ENCODE measurements around the gene FAM168A. TPM values are rescaled to one million over a fixed set of nuclear protein-coding genes. Genes with fewer than 3 reads are reported as not detected.

FAM168A gene
- total and polyA plus RNA-seq, 9 donors: 17.6 to 35.4 (median 24.8) TPM

GRCh38 chr11:73356979-73357860 lies 240.7 kb downstream of the FAM168A start:
- Histone ChIP-seq H3K27me3 (ENCODE audit: control insufficient read depth, insufficient read depth, low read length) (no peaks in the 10 kb centered on the region), H3K27ac (ENCODE audit: low read length) (no peak overlapping the region), H3K4me1 (ENCODE audit: control insufficient read depth, insufficient read depth, low read length) (peaks cover 17% of the 10 kb centered on the region), H3K36me3 (ENCODE audit: control insufficient read depth, insufficient read depth, low read length) (peaks cover 85% of the 10 kb centered on the region), H3K9me3 (replicated peaks; ENCODE audit: control insufficient read depth, low read depth, low read length) (no peaks in the 10 kb centered on the region), H3K4me3 (ENCODE audit: low read length) (no peak overlapping the region)
- no peak for DNase-seq
- WGBS (ENCODE audit: insufficient coverage): 85% methylated on average over 11 of the region's 22 CpGs

- H3K9me3 ChIP-seq (replicated peaks; ENCODE audit: control insufficient read depth, low read depth, low read length): no peaks in the 10 kb centered on the region
- H3K4me1 ChIP-seq (ENCODE audit: control insufficient read depth, insufficient read depth, low read length): peaks cover 17% of the 10 kb centered on the region
- no peaks in the 10 kb centered on the region for H3K27me3 ChIP-seq (ENCODE audit: control insufficient read depth, insufficient read depth, low read length)
- H3K27ac ChIP-seq (ENCODE audit: low read length): no peak overlapping the region
- WGBS (ENCODE audit: insufficient coverage): 71% methylated on average over 1 of the region's 4 CpGs
- DNase-seq: no peak
- peaks cover 70% of the 10 kb centered on the region for H3K36me3 ChIP-seq (ENCODE audit: control insufficient read depth, insufficient read depth, low read length)
- H3K4me3 ChIP-seq (ENCODE audit: low read length): no peak overlapping the region
Measured at GRCh38 chr11:73355109-73355508, 242.8 kb downstream of the FAM168A start.

GRCh38 chr11:73353422-73353821 lies 244.5 kb downstream of the FAM168A start:
- Histone ChIP-seq H3K36me3 (ENCODE audit: control insufficient read depth, insufficient read depth, low read length) (peaks cover 61% of the 10 kb centered on the region), H3K27me3 (ENCODE audit: control insufficient read depth, insufficient read depth, low read length) (no peaks in the 10 kb centered on the region), H3K4me1 (ENCODE audit: control insufficient read depth, insufficient read depth, low read length) (peaks cover 2% of the 10 kb centered on the region), H3K27ac (ENCODE audit: low read length) (no peak overlapping the region), H3K4me3 (ENCODE audit: low read length) (no peak overlapping the region), H3K9me3 (replicated peaks; ENCODE audit: control insufficient read depth, low read depth, low read length) (no peaks in the 10 kb centered on the region)
- WGBS (ENCODE audit: insufficient coverage): no CpG with 5 or more reads among the region's 4 CpGs
- DNase-seq: no peak

- 26% methylated on average over 13 of the region's 16 CpGs for WGBS (ENCODE audit: insufficient coverage)
- Histone ChIP-seq H3K36me3 (ENCODE audit: control insufficient read depth, insufficient read depth, low read length) (peaks cover 58% of the 10 kb centered on the region), H3K4me1 (ENCODE audit: control insufficient read depth, insufficient read depth, low read length) (no peaks in the 10 kb centered on the region), H3K27ac (ENCODE audit: low read length) (no peak overlapping the region), H3K4me3 (ENCODE audit: low read length) (no peak overlapping the region), H3K27me3 (ENCODE audit: control insufficient read depth, insufficient read depth, low read length) (no peaks in the 10 kb centered on the region), H3K9me3 (replicated peaks; ENCODE audit: control insufficient read depth, low read depth, low read length) (no peaks in the 10 kb centered on the region)
- peak; percentile 73 for DNase-seq
Measured at GRCh38 chr11:73350908-73351636, 246.8 kb downstream of the FAM168A start.

Other genes starting within 250 kb of the FAM168A start
- gene RELT, start 221.7 kb downstream of the FAM168A start, total RNA-seq: 3.3 TPM
- gene RELT, start 221.7 kb downstream of the FAM168A start, polyA plus RNA-seq (ENCODE audit: insufficient read depth in 1 of 8, insufficient read length in 8 of 8, low replicate concordance in 1 of 8): 1 to 10 TPM; 3.2 to 4.3 (median 3.7) TPM
- gene PLEKHB1, start 48.5 kb upstream of the FAM168A start, total RNA-seq: 1.0 TPM
- gene PLEKHB1, start 48.5 kb upstream of the FAM168A start, polyA plus RNA-seq (ENCODE audit: insufficient read depth in 1 of 8, insufficient read length in 8 of 8, low replicate concordance in 1 of 8): 1 to 10 TPM in 7 of 8 donors, under 1 TPM in 1; 0.95 to 3.6 (median 1.7) TPM
- 75.3 TPM for gene RAB6A, start 163.0 kb upstream of the FAM168A start, total RNA-seq
- 100 to 1,000 TPM in 3 of 8 donors, 10 to 100 TPM in 5; 69.3 to 112 (median 95.0) TPM for gene RAB6A, start 163.0 kb upstream of the FAM168A start, polyA plus RNA-seq (ENCODE audit: insufficient read depth in 1 of 8, insufficient read length in 8 of 8, low replicate concordance in 1 of 8)
- gene MRPL48, start 189.8 kb upstream of the FAM168A start, total RNA-seq: 38.7 TPM
- 10 to 100 TPM; 31.8 to 48.8 (median 39.6) TPM for gene MRPL48, start 189.8 kb upstream of the FAM168A start, polyA plus RNA-seq (ENCODE audit: insufficient read depth in 1 of 8, insufficient read length in 8 of 8, low replicate concordance in 1 of 8)